Occipital lobe (tissue), 2 donors: ENCODE measurements around the gene ZNF304. TPM values are rescaled to one million over a fixed set of nuclear protein-coding genes. Genes with fewer than 3 reads are reported as not detected.

Source experiments
- DNase-seq: peaks from one replicate; lab custom pipeline; 2025; lab: John Stamatoyannopoulos, UW
- total RNA-seq: library from RNA; depleted of rRNA; stranded (reverse); fragments of >200 nt; gene quantifications from one replicate; pipeline ENCODE4 v1.2.3, GENCODE V29; 2014

The ZNF304 gene
- total RNA-seq, result 22.1 TPM

DNA sequence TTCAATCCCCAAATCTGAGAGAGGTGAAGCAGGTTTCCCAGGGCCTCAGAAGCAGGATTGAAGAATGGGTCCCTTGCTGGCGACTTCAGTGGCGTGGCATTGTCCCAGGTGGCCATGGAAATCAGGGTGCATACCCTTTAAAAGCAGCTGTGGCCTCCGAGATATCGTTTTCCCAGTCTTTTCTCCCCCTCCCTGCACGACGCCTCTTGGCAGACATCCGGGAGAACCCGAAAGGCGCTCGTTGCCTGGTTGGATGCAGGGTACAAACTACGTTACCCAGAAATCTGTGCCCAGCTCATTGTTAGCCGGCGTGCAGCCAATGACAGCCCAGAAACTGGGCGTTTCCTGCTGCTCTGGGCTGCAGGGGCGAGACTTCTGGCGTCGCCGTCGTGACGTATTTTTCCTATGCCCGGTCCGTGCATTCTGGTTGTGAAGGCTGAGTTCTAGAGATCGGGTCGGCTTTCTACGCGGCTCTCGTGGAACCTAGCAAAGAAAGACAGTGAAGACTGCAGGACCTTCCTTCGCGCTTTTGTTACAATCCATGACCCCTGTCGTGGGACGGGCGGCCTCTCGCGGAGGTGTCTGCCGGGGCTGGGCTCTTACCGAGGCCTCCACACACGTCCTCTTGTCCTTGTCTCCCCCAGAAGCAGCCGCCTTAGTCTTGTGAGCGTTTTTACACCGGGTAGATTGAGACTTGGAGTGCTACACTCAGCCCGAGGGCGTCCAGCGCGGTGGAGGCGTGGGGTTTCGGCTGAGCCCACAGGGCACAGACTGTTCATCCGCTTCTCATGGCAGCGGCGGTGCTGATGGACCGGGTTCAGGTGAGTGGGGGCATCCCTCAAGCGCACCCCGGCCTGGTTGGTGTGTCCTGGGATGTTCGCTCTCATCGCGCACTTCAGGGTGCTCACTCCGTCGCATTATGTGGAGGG lies at the start of gene ZNF304:
Gene ZNF304 (plus strand): TSS at position 395 of the 929 bp plus-strand sequence. CDS start 394 bp downstream, at position 789.
- peak; percentile 96 for DNase-seq

DNA sequence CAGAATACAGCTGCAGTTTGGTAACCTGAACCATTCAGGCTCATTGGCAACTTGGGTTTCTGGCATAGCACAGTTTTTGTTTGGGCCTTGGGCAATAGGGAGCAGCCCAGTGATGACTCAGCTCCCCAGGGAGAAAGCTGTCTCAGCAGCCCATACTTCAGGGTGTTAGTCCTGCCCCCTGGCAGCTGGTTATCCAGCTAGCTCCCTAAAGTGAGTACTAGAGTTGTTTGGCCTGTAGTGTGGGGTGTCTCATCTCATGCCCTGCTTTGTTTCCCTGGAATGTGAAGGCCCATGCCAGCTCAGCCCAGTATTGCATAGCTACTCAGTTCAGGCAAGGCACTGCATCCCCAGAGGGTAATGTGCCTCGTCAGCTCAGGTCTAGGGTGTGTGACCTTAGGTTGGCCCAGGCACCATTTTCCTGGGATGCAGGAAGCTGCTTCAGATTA lies 49.0 kb upstream of the ZNF304 start:
- DNase-seq, result no peak

DNA sequence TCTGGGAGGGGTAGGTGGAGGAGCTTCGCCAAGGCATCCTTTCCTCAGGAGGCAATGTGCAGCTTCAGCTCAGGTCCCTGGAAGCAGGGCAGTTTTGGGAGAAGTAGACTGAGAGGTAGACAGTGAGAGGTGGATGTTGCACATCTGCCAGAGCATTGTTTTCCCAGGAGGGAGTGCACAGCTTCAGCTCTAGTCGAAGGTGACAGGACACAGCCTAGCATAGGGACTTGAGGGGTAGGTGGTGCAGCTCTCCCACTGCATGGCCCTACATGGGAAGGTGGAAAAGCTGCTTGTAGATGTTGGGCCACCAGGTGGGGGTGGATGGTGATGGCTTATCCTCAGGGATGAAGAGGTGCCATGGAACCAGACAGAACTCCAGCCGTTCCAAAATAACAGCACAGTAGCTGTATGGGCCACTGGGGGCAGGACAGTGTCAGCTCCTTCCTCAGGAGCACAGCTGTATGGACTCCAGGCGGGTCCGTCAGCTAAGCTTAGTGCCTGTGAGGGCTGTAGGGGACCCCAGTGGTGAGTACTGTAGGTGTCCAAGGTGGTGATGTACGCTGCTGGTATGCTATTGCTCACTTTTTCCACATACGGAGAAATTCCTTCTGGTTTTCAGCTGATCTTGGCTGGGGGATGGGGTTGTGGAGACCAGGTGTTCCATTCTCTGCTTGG lies 48.2 kb upstream of the ZNF304 start:
- DNase-seq, result no peak

DNA sequence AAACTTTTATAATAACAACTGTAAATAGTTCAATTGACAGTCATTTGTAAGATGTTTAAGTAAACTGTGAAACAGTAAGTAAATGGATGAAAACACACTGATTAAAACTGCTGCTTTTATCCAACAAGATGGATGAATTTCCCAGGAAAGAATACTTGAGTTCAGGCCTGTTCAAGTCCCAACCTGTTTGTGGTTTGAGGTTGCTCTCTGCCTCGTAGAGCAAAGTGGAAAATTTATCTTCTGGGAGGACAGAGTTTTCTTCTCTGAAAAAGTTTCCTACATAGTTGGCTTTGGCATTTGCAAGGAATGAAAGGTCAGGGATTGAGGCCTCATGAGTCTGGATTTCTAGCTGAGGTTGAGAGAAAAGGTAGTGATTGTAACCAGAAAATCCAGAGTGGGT lies 46.0 kb upstream of the ZNF304 start:
- DNase-seq, result no peak

DNA sequence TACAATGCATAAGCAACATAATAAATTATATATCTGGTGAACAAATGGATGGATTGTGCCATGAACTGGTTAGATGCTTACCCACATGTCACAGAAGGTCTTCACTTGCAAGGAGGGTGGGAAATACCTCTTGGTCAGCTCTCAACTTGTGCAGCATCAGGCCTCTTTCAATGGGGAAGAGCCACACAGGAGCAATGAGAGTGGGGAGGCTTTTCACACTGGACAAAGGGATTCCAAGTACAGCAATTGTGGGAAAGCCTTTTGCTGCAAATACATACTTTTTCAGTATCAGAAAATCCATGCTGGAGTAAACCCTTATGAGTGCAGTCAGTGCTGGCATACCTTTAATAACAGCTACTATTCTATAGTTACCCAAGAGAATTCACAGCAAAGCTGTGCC lies 42.6 kb upstream of the ZNF304 start:
- no peak for DNase-seq

DNA sequence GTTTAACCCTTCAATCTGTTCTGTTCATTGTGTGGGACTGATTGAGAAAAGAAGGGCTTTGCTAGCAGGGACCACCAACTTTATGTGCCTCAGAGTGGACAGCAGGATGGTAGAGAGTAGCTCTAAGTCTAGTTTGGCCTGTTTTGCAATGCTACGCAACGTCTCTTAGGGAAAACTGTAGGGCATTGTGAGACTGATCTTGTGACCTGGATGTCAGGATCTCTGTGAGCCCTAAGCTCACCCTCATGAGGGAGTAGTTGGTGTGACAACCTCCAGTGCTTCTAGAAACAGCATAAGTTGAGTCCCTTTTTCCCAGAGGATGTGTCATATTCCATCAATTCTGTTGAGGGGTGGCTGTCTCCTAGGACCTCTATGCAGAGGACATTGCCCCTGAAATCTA lies 40.3 kb upstream of the ZNF304 start:
- DNase-seq, result no peak

DNA sequence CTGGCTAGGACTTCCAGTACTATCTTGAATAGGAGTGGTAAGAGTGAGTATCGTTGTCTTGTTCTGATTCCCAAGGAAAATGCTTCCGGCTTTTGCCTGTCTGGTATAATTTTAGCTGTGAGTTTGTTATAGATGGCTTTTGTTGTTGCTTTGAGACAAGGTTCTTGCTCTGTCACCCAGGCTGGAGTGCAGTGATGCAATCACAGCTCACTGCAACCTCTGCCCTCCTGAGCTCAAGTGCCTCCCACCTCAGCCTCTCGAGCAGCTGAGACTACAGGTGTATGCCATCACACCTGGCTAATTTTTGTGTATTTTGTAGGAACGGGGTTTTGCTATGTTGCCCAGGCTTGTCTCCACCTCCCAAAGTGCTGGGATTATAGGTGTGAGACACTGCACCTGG lies 36.9 kb upstream of the ZNF304 start:
- DNase-seq, result no peak

DNA sequence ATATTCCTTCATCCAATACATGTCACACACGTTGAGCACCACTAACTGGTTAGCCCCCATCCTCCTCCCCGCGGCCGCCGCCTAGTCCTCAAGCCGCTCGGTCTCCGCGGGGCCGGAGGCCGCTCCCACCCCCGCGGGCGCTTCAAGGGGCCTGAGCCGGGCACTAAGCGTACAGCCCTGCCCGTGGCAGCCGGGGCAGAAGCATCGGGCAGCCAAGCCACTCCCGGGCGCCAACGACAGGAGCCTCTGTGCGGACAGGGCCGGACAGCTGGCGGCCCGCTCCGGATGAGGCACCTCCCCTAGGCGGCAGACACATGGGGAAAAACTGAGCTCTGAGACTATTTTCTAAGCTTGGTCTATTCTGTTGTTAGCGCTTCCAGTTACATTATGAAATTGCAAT lies 33.6 kb upstream of the ZNF304 start:
- no peak for DNase-seq

DNA sequence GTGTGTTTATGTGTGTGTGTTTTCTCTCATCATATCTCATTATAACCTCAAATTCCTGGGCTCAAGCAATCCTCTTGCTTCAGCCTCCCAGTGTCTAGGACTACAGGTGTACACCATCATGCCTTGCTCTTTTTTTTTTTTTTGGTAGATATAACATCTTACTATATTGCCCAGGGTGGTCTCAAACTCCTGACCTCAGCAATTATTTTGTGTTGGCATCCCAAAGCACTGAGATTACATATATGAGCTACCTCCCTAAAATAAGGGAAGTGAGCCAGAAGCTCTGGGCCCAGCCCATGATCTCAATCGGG lies 31.2 kb upstream of the ZNF304 start:
- DNase-seq, result no peak

DNA sequence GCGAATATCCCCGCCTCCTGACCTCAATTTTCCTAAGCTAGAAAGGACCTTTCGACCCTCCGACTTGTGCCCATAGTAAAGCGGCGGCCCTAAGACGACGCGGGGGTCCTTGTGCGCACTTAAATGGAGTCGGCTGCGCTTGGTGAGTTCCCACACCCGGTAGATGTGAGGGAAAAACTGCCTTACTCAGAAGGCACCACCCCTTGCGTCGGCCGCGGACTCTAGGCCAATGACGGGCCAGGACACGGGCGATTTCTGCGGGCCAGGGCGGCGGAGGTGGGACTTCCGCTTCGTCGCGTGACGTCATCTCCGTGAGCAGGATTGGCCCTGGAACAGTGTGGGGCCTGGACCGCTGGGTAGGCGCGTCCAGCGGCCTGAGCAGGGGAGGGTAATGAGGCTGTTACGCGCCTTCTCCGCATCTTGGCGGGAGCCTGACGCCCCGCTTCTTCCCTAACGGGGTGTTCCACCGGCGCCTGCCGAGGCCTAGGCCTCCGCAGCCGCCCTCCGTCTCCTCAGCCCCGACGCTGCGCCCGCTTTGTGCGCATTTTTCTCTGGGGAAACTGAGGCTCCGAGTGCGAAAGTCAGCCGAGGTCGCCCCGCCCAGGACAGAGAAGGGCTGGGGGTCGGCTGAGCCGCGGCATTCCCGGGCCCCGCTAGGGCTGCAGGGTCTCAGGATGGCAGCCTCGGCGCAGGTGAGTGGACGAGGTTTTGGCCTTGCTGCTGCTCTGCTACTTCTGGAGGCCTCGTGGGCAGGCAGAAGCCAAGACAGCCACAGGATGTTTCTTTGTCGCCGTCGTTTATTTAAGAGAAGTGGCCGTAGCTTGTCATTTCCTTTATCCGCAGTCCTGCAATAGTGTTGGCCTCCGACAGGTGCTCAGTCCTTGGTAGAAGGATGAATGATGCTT lies 30.6 kb upstream of the ZNF304 start, which contains the start of gene ZNF543:
Gene ZNF543 (plus strand): TSS at position 293 of the 905 bp plus-strand sequence. CDS start 382 bp downstream, at position 675.
- DNase-seq, result peak; percentile 92

DNA sequence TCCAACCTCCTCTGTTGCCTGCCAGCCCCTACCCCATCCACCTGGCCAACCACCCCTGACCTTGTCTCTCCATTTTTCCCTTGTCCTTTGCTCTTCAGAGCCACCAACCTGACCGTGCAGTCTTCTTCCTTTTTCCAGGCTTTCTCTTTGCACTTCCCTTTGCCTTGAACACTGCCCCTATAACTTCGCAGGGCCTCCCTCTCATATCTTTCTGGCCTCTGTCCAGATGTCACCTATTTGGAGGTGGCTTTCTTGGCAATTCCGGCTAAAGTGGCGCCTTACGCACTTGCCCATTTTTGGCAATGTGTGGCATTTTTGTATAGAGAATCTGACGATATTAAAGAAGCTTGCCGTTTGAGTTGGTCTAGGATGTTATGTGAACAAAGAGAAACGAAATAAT lies 30.0 kb upstream of the ZNF304 start:
- DNase-seq, result no peak

DNA sequence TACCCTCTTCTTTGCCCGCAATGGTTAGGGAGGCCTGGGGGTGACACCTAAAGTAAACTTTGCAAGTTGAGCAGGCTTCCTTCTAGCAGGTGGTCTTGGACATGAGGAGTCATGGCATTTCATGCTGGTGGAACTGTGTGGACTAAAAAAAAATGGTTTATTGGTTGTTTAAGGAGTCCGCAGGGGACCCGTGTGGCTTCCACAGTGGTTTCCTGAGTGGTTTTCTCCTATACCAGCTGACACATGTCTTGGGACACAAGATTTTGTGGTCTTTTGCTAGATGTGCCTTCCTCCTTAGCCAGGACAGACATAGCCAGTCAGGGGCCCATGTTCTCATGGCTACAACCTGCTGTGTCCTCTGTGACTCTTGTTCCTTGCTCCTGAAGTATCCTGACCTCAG lies 29.3 kb upstream of the ZNF304 start:
- DNase-seq, result no peak

DNA sequence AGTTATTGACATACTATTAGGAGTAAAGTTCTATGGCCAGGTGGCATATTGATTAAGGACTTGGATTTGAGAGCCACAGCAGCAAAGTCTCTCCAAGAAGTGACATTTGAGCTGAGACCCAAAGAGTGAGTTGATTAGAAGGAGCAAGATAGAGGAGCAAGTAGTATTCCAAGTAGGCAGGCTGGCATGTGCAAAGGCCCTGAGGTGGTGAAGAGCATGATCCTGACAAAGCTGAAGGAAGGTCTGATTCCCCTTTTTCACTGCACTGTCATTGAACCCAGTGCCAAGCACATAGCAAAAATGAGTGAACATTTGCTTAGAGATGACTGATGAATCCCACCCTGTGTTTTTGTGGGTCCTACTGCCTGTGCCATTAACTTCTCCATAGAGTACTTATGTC lies 26.1 kb upstream of the ZNF304 start:
- no peak for DNase-seq

DNA sequence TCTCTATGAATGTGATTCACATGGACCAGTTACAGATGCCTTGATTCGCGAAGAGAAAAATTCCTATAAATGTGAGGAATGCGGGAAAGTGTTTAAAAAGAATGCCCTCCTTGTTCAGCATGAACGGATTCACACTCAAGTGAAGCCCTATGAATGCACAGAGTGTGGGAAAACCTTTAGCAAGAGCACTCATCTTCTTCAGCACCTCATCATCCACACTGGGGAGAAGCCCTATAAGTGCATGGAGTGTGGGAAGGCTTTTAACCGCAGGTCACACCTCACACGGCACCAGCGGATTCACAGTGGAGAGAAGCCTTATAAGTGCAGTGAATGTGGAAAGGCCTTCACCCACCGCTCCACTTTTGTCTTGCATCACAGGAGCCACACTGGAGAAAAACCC lies 23.1 kb upstream of the ZNF304 start:
- no peak for DNase-seq

DNA sequence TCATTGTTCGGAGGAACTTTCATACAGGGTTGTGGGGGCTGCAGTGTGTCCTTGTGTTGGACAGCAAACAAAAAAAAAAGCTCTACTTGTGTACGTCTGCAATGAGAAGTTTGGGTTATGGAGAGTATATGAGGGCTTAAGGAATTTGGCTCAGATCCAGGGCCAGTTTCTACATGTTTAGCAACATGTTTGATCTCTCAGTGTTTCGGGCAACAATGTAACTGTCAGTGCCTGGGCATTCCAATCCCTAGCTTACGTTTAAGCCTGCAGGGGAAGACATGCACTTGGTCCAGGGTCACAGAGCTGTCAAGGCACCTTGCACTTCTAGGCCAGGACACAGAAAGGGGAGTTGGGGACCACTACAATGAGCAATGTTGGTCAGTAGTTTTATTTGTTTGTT lies 16.9 kb upstream of the ZNF304 start:
- DNase-seq, result no peak

DNA sequence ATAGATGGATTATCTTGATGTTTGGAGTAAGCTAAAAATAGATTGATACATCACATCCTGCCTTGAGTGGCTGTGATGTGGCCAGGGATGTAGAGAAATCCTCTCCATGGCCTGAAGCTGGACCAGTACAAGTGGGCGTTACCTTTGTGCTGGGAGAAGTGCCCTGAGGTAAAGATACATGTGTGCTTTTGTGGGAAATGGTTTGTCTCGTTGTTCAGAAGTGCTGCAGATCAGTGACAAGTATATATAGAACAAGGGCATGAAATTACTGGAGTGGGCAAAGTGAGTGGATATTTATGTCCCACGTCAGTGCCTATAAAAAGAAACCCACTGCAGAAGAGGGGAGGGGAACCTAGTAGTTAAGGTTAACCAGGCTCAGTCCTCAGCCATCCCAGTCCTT lies 12.2 kb upstream of the ZNF304 start:
- DNase-seq, result no peak

DNA sequence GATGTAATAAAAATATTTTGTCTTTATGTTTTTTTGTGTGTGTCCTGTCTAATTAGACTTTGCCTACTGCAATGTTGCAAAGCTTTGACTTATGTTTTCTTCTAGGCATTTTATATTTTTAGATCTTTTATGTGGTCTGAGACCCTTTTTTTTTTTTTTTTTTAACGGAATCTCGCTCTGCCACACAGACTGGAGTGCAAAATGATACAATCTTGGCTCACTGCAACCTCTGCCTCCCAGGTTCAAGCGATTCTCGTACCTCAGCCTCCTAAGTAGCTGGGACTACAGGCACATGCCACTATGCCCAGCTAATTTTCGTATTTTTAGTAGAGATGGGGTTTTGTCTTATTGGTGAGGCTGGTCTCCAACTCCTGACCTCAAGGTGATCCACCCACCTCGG lies 8.5 kb upstream of the ZNF304 start:
- no peak for DNase-seq

DNA sequence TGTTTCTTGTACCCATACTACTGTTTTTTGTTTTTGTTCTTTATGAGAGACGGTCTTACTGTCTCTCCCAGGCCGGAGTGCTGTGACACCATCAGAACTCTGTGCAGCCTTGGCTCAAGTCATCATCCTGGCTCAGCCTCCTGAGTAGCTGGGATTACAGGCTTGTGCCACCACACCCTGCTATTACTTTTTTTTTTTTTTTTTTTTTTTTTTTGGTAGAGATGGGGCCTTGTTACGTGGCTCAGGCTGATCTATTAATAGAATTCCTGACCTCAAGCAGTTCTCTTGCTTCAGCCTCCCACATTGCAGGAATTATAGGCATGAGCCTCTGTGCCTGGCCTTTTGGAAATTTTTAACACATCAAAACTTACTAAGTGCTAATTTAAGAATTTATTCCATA lies 2.9 kb upstream of the ZNF304 start:
- no peak for DNase-seq

DNA sequence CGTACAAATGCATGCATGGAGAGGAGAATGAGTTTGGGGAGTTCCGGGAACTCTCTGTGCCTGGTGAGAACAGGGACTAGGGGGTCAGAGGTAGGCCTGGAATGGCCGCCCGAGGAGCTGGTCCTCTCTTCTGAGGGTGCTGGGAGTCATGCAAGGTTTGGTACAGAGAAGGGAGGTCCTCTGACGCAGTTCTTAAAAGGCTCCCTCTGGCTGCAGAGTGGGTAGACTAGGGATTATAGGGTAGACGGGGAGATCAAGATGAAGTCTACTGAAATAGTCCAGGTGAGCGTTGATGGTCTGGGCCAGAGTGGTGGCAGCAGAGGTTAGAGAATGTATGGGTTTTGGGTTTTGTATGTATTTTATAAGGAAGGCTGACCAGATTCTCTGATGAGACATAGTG lies 796 bp downstream of the ZNF304 start:
- no peak for DNase-seq

DNA sequence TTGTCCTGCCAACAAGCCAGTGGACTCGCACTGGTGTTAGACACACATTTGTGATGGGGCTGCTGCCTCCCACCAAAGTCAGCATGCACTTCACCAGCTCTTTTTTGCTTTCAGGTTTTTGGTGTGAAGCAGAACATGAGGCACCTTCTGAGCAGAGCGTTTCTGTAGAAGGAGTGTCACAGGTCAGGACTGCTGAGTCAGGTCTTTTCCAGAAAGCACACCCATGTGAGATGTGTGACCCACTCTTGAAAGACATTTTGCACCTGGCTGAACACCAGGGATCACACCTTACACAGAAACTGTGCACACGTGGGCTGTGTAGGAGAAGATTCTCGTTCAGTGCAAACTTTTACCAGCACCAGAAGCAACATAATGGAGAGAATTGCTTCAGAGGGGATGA lies 4.8 kb downstream of the ZNF304 start:
- no peak for DNase-seq

DNA sequence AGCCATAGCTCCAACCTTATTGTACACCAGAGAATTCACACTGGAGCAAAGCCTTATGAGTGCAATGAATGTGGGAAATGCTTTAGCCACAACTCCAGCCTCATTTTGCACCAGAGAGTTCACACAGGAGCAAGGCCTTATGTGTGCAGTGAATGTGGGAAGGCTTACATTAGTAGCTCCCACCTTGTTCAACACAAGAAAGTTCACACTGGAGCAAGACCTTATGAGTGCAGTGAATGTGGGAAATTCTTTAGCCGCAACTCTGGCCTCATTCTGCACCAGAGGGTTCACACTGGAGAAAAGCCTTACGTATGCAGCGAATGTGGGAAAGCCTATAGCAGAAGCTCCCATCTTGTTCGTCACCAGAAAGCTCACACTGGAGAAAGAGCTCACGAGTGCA lies 6.3 kb downstream of the ZNF304 start:
- DNase-seq, result no peak

DNA sequence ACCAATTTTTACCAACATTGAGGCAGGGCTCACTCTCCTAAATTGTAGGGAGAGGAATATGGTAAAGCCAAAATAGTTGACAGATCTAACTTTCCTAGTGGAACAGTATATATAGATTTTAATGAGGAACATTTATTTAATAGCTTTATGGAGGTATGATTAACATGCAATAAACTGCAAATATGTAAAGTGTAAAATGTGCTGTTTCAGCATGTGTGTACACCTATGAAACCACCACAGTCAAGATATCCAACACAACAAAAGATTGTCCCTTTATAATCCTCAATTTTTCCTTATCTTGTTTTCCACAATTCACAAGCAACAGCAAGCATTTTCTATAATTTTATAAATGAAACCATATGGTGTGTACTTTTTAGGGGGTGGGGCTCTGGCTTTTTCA lies 8.2 kb downstream of the ZNF304 start:
- DNase-seq, result no peak
